Astrocyte of the spinal cord (primary cell): ENCODE results near the gene TREML4.

ENCODE experiments used
- DNase-seq: peaks from one replicate; pipeline ENCODE4 v3.0.0; 2011; ENCODE audit warnings: low read depth, low spot score
- H3K4me3 ChIP-seq: 2 replicates; pipeline ENCODE4 v1.5.1; 2011; ENCODE audit warnings: low read depth, mild to moderate bottlenecking, low read length, moderate library complexity
- in situ Hi-C: cut with HindIII; loops from 2 replicates; pipeline ENCODE4 v1.10.0; 2017; ENCODE audit warnings: low sequenced_read_pairs
- TF ChIP-seq, protein P1 (sequence below): IDR thresholded peaks from 2 replicates; pipeline ENCODE4 v1.5.1; 2012; ENCODE audit warnings: low read depth, mild to moderate bottlenecking, low read length, inconsistent platforms

The TREML4 gene

DNA sequence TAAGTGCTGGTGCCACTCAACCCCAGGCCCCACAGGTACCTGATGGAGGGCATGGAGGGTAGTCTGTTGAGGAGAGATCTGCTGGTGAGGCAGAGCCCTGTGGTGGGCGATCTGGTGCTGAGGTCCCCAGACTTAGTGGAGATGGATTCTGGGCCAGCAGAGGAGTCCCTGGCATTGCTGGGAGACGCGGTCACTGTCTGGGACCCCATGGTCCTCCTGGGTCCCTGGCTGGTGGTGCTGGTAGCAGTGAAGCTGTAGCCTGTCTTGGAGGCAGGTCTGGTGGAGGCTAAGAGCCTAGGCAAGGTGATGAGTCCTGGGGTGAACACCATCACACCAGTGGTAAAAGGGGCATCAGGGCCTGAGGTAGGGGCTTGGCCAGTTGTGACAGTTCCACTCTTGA is 33.8 kb upstream of the TREML4 start:
- H3K4me3 ChIP-seq = no peak overlapping the region
- in situ Hi-C loops = no loop called here
- no peak for DNase-seq
- TF ChIP-seq, protein P1, sequence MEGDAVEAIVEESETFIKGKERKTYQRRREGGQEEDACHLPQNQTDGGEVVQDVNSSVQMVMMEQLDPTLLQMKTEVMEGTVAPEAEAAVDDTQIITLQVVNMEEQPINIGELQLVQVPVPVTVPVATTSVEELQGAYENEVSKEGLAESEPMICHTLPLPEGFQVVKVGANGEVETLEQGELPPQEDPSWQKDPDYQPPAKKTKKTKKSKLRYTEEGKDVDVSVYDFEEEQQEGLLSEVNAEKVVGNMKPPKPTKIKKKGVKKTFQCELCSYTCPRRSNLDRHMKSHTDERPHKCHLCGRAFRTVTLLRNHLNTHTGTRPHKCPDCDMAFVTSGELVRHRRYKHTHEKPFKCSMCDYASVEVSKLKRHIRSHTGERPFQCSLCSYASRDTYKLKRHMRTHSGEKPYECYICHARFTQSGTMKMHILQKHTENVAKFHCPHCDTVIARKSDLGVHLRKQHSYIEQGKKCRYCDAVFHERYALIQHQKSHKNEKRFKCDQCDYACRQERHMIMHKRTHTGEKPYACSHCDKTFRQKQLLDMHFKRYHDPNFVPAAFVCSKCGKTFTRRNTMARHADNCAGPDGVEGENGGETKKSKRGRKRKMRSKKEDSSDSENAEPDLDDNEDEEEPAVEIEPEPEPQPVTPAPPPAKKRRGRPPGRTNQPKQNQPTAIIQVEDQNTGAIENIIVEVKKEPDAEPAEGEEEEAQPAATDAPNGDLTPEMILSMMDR = no peak

DNA sequence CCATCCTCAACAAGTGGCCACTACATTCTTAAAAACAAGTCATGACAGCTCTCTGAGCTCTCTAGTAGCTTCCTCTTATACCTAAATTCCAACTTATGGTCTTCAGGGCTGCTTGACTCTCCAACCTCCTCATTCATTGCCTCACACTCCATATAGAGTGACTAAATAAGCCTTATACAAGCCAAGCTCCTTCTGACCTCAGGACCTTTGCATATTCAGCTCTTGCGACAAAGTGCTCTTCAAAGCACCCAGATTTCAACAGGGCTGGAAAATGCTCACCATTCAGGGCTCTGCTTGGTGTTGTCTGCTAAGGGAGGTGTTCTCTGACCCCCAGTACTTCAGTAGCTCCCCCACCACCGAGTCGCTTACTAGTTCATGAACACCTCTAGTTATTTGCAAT is 30.9 kb upstream of the TREML4 start:
- no peak for DNase-seq
- no peak overlapping the region for H3K4me3 ChIP-seq
- TF ChIP-seq, protein P1 = no peak
- in situ Hi-C loops = no loop called here

DNA sequence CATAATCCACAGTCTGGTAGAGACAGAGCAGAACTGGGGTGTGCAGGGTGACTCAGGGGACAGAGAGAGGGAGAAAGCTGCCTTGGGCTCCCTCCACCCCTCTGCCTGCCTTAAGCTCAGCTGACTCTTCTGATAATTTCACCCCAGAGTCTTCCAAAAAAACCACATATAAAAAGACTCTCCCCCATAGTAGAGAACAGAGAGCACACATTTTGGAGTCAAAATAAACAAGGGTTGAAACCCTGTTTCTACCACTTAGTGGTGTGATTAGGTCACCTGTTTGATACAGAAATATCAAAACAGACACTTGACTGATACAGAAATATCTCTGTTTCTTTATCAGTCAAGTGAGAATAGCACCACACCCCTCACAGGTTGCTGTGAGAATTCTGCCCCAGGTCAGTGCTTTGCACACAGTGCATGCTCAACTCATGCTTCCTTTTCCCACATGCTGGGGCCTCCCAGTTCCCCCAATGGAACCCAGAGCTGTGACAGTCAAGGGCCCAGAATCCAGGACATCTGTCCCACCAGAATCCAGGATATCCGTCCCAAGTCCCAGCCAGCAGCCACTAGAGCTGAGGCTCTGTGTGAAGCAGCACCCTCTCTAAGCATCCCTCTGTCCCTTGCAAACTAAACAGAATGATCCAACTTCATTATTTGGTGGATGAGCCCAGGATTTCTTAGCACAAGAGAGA is 28.4 kb upstream of the TREML4 start:
- H3K4me3 ChIP-seq = no peak overlapping the region
- DNase-seq = no peak

DNA sequence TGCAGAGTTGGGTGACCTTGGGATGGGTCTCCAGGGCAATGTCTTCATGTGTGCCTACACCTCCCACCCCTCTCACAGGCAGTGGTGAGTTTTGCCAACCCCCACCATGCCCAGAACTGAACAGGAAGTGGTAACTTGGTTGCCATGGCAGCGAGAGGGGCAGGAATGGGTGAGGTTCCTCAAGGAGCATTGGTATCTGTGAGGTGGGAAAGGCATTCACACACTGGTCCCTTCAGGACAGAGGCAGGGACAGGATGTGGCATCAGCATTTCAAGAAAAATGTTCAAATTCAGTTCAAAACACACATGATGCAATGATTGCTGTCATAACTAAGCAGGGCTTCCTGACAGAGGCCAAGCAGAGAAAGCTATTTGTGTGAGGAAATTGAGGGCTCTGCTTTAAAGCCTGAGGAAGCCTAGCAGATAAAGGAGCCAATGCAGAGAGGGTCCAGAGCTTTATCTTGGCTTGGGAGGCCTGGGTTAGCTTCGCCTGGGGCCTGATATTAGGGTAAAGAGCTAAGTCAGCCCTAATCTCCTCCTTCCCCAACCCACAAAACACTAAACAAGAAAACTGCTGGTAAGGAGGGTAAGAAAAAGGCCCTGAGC is 27.8 kb upstream of the TREML4 start:
- TF ChIP-seq, protein P1 = no peak
- no peak overlapping the region for H3K4me3 ChIP-seq
- no peak for DNase-seq

More for the DNA sequence above, 28.4 kb upstream of the TREML4 start:
- TF ChIP-seq, protein P1 = no peak
- in situ Hi-C loops = no loop called here

DNA sequence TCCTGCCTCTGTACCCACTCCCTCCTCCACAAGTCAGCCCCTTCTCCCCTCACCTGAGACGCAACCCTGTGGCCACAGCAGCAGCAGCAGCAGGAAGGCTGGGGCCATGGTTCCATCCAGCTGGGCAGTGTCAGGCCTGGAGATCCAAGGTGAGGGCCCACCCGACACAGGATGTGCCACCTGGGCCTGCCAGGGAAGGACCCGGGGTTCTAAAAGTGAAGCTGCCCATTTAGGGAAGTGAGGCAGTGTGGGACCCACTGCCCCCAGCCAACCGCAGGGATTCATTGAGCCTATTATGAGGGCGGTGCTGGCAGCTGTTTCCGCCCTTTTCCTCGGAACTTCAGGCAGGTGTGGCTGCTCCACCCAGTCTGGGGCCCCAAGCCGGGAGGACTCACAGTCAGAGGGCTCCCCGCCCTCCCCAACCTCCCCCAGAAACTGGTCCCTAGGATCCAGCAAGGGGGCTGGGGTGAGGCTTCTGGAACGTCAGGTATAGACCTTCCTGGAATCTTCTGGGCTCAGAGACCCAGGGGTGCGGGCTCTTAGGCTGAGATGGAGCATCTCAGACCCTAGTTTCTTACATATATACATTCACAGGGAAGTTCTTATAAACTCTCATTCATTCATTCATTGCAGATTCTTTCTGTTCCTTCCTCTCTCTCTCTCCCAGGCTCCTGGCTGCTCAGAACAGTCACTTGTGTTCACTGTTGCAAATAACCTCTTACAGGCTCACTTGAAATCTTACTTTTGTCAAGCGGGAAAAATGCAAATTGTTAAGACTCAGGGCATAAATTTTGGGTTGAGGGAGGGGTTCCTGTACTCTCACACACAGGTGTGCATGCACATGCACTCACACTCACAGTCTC is 27.0 kb upstream of the TREML4 start, which contains the start of gene TREML2:
TREML2 (minus strand) TSS at position 249 of the 863 bp plus-strand sequence; CDS start at position 108, 141 bp downstream.
- no peak for DNase-seq
- TF ChIP-seq, protein P1 = no peak
- in situ Hi-C loops = no loop called here
- no peak within 1 kb of the TSS for H3K4me3 ChIP-seq

More for the DNA sequence above, 27.8 kb upstream of the TREML4 start:
- in situ Hi-C loops = no loop called here

DNA sequence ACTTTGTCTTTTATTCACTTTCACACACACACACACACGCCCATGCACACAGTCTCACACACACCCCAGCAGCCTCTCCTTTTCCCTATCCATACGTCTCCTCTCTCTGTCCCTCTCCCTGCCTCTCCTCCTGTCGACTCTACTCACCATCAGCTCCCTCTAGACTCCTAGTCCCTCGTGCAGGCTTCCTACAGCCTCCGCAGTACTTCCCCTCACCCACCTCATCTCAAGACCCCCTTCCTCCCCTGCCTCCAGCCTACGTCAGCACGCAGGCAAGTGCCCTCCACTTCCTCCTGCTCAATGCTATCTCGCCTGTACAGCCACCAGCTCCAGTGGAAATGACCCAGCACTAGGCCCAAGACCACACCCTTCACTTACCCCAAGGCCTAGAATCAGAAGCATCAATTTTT is 26.4 kb upstream of the TREML4 start:
- TF ChIP-seq, protein P1 = no peak
- no peak for DNase-seq

More for the DNA sequence above, 26.4 kb upstream of the TREML4 start:
- in situ Hi-C loops = no loop called here
- no peak overlapping the region for H3K4me3 ChIP-seq
